Activated T-helper 9 cell treated with anti-CD3 and anti-CD28 coated beads, Interleukin-2, amount 50 U/mL, for 16 hours (primary cell): Measurements from ENCODE around the gene DDX20.
"Not testable (repeated sequence)": the region's sequence is repeated elsewhere in the genome, so short reads cannot be mapped to it uniquely, and the experiment has no call there.

ENCODE experiments used
- DNase-seq: peaks from one replicate; pipeline ENCODE4 v3.0.0-alpha.2; 2020; ENCODE audit warnings: low read depth

DDX20 gene

GRCh38 chr1:111733183-111733991, 22.3 kb upstream of the DDX20 start:
- DNase-seq: no peak

- no peak for DNase-seq
These were observed 21.7 kb upstream of the DDX20 start for GRCh38 chr1:111733992-111734341.

- no peak for DNase-seq
These were observed 21.3 kb upstream of the DDX20 start for GRCh38 chr1:111734426-111734825.

GRCh38 chr1:111734856-111735255, 20.8 kb upstream of the DDX20 start:
- no peak for DNase-seq

- no peak for DNase-seq
These were observed 20.4 kb upstream of the DDX20 start for GRCh38 chr1:111735321-111735720.

GRCh38 chr1:111735858-111736544, 19.7 kb upstream of the DDX20 start:
- DNase-seq: no peak

GRCh38 chr1:111736548-111737215, 19.0 kb upstream of the DDX20 start:
- no peak for DNase-seq

GRCh38 chr1:111737216-111738132, 18.2 kb upstream of the DDX20 start:
- DNase-seq: no peak

GRCh38 chr1:111738133-111738435, 17.6 kb upstream of the DDX20 start:
- no peak for DNase-seq

- DNase-seq: peak; percentile 24
These were observed 17.1 kb upstream of the DDX20 start for GRCh38 chr1:111738436-111739193.

GRCh38 chr1:111739194-111739924, 16.3 kb upstream of the DDX20 start, which contains the start of gene INKA2:
TSS of gene INKA2 (minus strand) at chr1:111739395. CDS start at chr1:111739242, 153 bp downstream.
- DNase-seq: peak; percentile 61

GRCh38 chr1:111739925-111740765, 15.6 kb upstream of the DDX20 start:
- DNase-seq: no peak

- not testable (repeated sequence) for DNase-seq
These were observed 13.4 kb upstream of the DDX20 start for GRCh38 chr1:111742292-111742691.

GRCh38 chr1:111742938-111743549, 12.7 kb upstream of the DDX20 start:
- no peak for DNase-seq

- DNase-seq: no peak
These were observed 12.0 kb upstream of the DDX20 start for GRCh38 chr1:111743679-111744101.

- no peak for DNase-seq
These were observed 9.8 kb upstream of the DDX20 start for GRCh38 chr1:111745675-111746613.

GRCh38 chr1:111746614-111746999, 9.1 kb upstream of the DDX20 start:
- no peak for DNase-seq

GRCh38 chr1:111747282-111747734, 8.4 kb upstream of the DDX20 start:
- DNase-seq: peak; percentile 42
